MCF 10A (cell line): Measurements from ENCODE around the gene NDUFB11. TPM values are rescaled to one million over a fixed set of nuclear protein-coding genes. Genes with fewer than 3 reads are reported as not detected.

Experiments used
- BruUV-seq: library from RNA; stranded (reverse); fragments of 400-500 nt; replicated peaks from 2 replicates; lab custom pipeline; 2021; lab: Mats Ljungman, UMichigan
- CTCF ChIA-PET: fragments of 300-600 bp; sonication (Branson Sonifier 250); formaldehyde crosslinking; extraction: SDS; loops from one replicate; lab custom pipeline; 2021; ENCODE audit warnings: antibody characterized with exemption, inconsistent platforms; lab: Yijun Ruan, JAX
- POLR2A ChIA-PET: fragments of 300-600, 350-650 bp; sonication (Branson Sonifier 250); formaldehyde crosslinking; extraction: SDS; loops from one replicate; lab custom pipeline; 2020; ENCODE audit warnings: antibody characterized with exemption, inconsistent platforms; lab: Yijun Ruan, JAX
- DNase-seq: peaks from one replicate; pipeline ENCODE4 v3.0.0-alpha.2; 2018; ENCODE audit not compliant: unreplicated experiment
- H3K27ac Mint-ChIP-seq: one replicate; pipeline ENCODE4 v1.8.0; 2022; ENCODE audit warnings: mild to moderate bottlenecking, low read depth, mixed read lengths; ENCODE audit not compliant: unreplicated experiment
- H3K27me3 Mint-ChIP-seq: one replicate; pipeline ENCODE4 v1.8.0; 2022; ENCODE audit warnings: mixed read lengths; ENCODE audit not compliant: insufficient read depth, unreplicated experiment
- H3K36me3 Mint-ChIP-seq: one replicate; pipeline ENCODE4 v1.8.0; 2022; ENCODE audit warnings: mild to moderate bottlenecking, moderate library complexity, mixed read lengths; ENCODE audit not compliant: insufficient read depth, unreplicated experiment
- H3K4me1 Mint-ChIP-seq: one replicate; pipeline ENCODE4 v1.8.0; 2022; ENCODE audit warnings: mixed read lengths; ENCODE audit not compliant: insufficient read depth, unreplicated experiment
- H3K4me3 Mint-ChIP-seq: one replicate; pipeline ENCODE4 v1.8.0; 2022; ENCODE audit warnings: mild to moderate bottlenecking, moderate library complexity, mixed read lengths; ENCODE audit not compliant: unreplicated experiment
- H3K9me3 Mint-ChIP-seq: one replicate; pipeline ENCODE4 v1.8.0; 2022; ENCODE audit warnings: mixed read lengths; ENCODE audit not compliant: unreplicated experiment
- intact Hi-C: fragments of 100-400 bp; cut with micrococcal nuclease; formaldehyde crosslinking; loops from 2 replicates; pipeline ENCODE4 v1.14.1; 2022
- total RNA-seq: library from RNA; stranded (reverse); gene quantifications from 2 replicates; pipeline ENCODE4 v1.2.3, GENCODE V29; 2022
- TF ChIP-seq, protein P1 (sequence below): fragments of 200-600 bp; IDR thresholded peaks from one replicate; pipeline ENCODE4 v1.8.0; 2022; ENCODE audit warnings: antibody characterized with exemption, mild to moderate bottlenecking; ENCODE audit not compliant: unreplicated experiment

Gene NDUFB11
- total RNA-seq, 1 experiment from 2014 or later: 91.8 TPM

DNA sequence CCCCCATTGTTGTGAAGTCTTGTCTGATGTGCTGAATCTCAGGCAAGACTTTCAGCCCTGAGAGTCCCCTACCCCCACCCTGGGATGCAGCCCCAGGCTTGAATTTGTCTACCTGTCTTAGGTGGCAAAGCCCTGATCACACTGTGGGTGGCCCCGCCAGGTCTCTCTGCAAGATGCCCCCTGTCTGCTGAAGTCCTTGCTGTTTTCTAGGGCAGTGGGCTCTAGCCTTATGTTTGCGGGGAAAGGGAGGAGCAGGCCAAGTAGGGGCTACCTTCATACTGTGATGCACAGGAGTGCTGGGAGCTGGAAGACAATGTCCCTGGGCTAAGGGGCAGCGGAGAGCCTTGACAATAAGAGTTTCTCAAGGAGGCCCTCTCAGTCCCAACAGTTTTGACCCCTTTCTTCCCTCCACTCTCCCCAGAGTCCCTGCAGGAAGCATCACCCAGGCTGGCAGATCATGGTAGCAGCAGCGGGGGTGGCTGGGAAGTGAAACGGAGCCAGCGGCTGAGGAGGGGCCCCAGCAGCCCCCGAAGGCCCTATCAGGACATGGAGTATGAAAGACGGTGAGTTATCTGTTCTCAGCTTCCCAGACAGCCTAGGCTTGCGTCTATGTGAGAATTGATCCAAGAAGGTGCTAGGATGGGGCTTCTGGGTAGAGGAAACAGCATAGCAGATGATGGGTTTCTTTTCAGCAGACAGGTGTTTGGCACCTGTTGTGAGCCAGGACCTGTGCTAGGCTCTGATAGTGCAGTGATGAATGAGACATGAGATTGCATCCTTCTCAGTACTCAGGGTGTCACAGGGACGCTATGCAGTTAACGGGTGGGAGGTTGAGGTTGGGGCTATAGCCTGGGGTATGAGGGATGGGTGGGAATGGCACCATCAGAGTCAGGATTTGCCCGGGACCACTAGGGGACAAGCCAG is 2.7 kb upstream of the NDUFB11 start:
- DNase-seq: no peak
- Mint-ChIP-seq H3K27ac (no peak overlapping the region), H3K4me1 (peaks cover 10% of the 10 kb centered on the region), H3K36me3 (peaks cover 40% of the 10 kb centered on the region), H3K4me3 (peak overlapping the region; percentile 98), H3K9me3 (no peaks in the 10 kb centered on the region), H3K27me3 (peaks cover 35% of the 10 kb centered on the region)
- BruUV-seq: no TSS peak
- POLR2A ChIA-PET: interaction anchor here (0.6 kb wide), 1 partner anchor 71 kb away, joined by 3 read pairs; no protein-coding TSS in a partner anchor
- TF ChIP-seq, protein P1, sequence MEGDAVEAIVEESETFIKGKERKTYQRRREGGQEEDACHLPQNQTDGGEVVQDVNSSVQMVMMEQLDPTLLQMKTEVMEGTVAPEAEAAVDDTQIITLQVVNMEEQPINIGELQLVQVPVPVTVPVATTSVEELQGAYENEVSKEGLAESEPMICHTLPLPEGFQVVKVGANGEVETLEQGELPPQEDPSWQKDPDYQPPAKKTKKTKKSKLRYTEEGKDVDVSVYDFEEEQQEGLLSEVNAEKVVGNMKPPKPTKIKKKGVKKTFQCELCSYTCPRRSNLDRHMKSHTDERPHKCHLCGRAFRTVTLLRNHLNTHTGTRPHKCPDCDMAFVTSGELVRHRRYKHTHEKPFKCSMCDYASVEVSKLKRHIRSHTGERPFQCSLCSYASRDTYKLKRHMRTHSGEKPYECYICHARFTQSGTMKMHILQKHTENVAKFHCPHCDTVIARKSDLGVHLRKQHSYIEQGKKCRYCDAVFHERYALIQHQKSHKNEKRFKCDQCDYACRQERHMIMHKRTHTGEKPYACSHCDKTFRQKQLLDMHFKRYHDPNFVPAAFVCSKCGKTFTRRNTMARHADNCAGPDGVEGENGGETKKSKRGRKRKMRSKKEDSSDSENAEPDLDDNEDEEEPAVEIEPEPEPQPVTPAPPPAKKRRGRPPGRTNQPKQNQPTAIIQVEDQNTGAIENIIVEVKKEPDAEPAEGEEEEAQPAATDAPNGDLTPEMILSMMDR: no peak
- CTCF ChIA-PET: no interaction called here
- intact Hi-C loops: no loop called here

DNA sequence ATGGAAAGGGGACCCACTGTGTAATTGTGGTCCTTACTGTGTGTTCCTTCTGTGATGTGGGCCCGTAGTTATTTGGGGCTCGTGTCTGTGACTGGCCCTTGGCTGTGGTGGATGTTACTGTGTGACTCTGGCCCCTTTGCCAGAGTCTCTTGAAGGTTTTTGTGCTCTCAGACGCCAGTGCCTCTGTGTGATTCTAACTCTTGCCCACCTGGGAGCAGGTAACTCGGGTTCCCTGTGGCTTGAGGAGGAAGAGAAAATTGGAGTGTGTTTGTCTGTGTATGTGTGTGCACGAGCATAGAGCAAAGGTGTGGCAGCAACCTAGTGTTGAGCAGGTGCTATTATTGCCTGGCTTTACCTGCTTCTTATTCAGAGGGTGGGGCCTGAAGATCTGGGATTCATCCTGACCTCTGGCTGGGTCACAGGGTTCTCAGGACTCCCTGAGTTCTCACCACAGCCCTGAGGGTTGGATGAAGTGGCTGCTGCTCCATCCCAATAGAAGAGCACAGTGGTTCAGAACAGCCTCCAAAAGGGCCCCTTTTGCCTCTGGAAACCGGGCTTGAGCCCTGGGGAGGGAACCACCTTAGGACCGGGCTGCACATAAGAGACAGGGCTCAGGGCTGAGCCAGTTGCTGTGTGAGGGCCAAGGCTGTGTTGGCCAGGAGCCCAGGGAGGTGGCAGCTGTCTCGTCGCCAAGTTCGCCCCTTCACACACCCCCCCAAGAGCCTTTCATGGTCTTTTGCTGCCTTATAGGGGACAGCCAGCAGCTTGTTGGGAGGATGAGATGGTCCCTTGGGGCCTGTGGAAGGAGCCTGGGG is 1.8 kb upstream of the NDUFB11 start:
- BruUV-seq: TSS peak; percentile 27
- no peak for DNase-seq
- Mint-ChIP-seq H3K9me3 (no peaks in the 10 kb centered on the region), H3K4me3 (peak overlapping the region; percentile 98), H3K27ac (peak overlapping the region; percentile 98), H3K4me1 (peaks cover 10% of the 10 kb centered on the region), H3K27me3 (peaks cover 43% of the 10 kb centered on the region), H3K36me3 (peaks cover 36% of the 10 kb centered on the region)
- ChIA-PET POLR2A (interaction anchor here (0.6 kb wide), 1 partner anchor 72 kb away, joined by 3 read pairs; no protein-coding TSS in a partner anchor), CTCF (no interaction called here)
- intact Hi-C loops: no loop called here
- TF ChIP-seq, protein P1: no peak

DNA sequence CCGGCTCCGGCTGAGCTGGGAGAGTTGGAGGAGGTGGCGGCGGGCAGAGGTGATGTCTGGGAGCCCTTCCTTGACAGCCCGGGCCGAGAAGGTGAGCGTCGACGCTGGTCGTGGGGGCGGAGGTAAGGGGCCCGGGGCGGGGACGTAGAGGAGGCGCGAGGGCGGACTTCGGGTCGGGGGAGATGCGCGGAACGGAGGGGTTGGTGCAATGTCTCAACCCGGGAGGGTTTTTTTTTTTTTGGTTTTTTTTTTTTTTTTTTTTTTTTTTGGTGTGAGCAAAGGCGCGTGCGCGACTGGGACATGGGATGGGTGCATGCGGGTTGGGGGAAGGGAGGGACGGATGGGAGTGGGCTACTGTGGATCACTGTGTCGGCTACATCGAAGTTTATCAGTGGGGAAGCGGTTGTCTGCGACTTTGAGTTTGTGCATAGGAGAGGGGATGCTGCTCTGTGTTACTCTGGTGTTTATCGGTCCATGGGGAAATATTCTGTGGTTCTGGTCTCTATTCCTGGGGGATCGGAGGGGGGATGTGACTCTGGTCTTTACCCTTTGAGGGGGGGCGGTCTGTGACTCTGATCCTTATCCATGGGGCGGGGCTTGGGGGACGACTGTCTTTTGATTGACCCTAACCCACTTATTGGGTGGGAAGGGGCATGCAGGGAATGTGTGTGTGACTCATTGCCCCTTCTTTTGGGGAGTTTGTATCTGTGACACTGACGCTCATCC is 1.1 kb upstream of the NDUFB11 start:
- CTCF ChIA-PET: interaction anchor here (0.7 to 1.3 kb wide), 3 partner anchors 9 to 46 kb away, joined by 3 to 9 read pairs (median 6); no protein-coding TSS in a partner anchor
- Mint-ChIP-seq H3K27ac (peak overlapping the region; percentile 98), H3K36me3 (peaks cover 36% of the 10 kb centered on the region), H3K9me3 (no peaks in the 10 kb centered on the region), H3K4me3 (peak overlapping the region; percentile 98), H3K27me3 (peaks cover 51% of the 10 kb centered on the region), H3K4me1 (peaks cover 10% of the 10 kb centered on the region)
- intact Hi-C loops: no loop called here
- TF ChIP-seq, protein P1: no peak
- BruUV-seq: no TSS peak
- DNase-seq: no peak
- POLR2A ChIA-PET: interaction anchor here (0.6 to 1.7 kb wide), 16 partner anchors 9 to 505 kb away, joined by 3 to 42 read pairs (median 5); partner anchors contain the start of genes CDK16, ELK1 and USP11
